ENCODE results near the gene SEMG2.

Gene SEMG2

GRCh38 chr20:45223136-45223535 lies 2.0 kb downstream of the SEMG2 start:
- DNase-seq (ENCODE audit: low read depth) = no peak
- no peak overlapping the region for H3K4me3 ChIP-seq (ENCODE audit: low read depth, low read length)
- TF ChIP-seq CTCF (IDR thresholded peaks at IDR 0.05; ENCODE audit: low read depth, low read length, missing control alignments) = no peak
- in situ Hi-C loops (cut with HindIII; ENCODE audit: low sequenced_read_pairs) = no loop called here

- H3K4me3 ChIP-seq (ENCODE audit: low read depth, low read length) = no peak overlapping the region
- TF ChIP-seq CTCF (IDR thresholded peaks at IDR 0.05; ENCODE audit: low read depth, low read length, missing control alignments) = no peak
- in situ Hi-C loops (cut with HindIII; ENCODE audit: low sequenced_read_pairs) = no loop called here
- no peak for DNase-seq (ENCODE audit: low read depth)
Measured at GRCh38 chr20:45226287-45226686, 5.1 kb downstream of the SEMG2 start.

GRCh38 chr20:45229264-45230056 lies 8.3 kb downstream of the SEMG2 start:
- peak; percentile 34 for TF ChIP-seq CTCF (IDR thresholded peaks at IDR 0.05; ENCODE audit: low read depth, low read length, missing control alignments)
- in situ Hi-C loops (cut with HindIII; ENCODE audit: low sequenced_read_pairs) = no loop called here
- DNase-seq (ENCODE audit: low read depth) = no peak
- no peak overlapping the region for H3K4me3 ChIP-seq (ENCODE audit: low read depth, low read length)

- TF ChIP-seq CTCF (IDR thresholded peaks at IDR 0.05; ENCODE audit: low read depth, low read length, missing control alignments) = no peak
- in situ Hi-C loops (cut with HindIII; ENCODE audit: low sequenced_read_pairs) = no loop called here
- no peak for DNase-seq (ENCODE audit: low read depth)
- no peak overlapping the region for H3K4me3 ChIP-seq (ENCODE audit: low read depth, low read length)
Measured at GRCh38 chr20:45230631-45231030, 9.5 kb downstream of the SEMG2 start.

GRCh38 chr20:45235995-45236394 lies 14.8 kb downstream of the SEMG2 start:
- in situ Hi-C loops (cut with HindIII; ENCODE audit: low sequenced_read_pairs) = no loop called here
- no peak for DNase-seq (ENCODE audit: low read depth)
- TF ChIP-seq CTCF (IDR thresholded peaks at IDR 0.05; ENCODE audit: low read depth, low read length, missing control alignments) = peak; percentile 36
- no peak overlapping the region for H3K4me3 ChIP-seq (ENCODE audit: low read depth, low read length)

GRCh38 chr20:45238139-45238538 lies 17.0 kb downstream of the SEMG2 start:
- no peak overlapping the region for H3K4me3 ChIP-seq (ENCODE audit: low read depth, low read length)
- no peak for TF ChIP-seq CTCF (IDR thresholded peaks at IDR 0.05; ENCODE audit: low read depth, low read length, missing control alignments)
- DNase-seq (ENCODE audit: low read depth) = no peak
- in situ Hi-C loops (cut with HindIII; ENCODE audit: low sequenced_read_pairs) = no loop called here

All from astrocyte of the cerebellum (primary cell).